Testis (tissue), 3 donors: ENCODE data around the gene LCOR. TPM values are rescaled to one million over a fixed set of nuclear protein-coding genes. Genes with fewer than 3 reads are reported as not detected.

ENCODE experiments used
- DNase-seq: peaks from one replicate; pipeline ENCODE4 v3.0.0-alpha.2; 2019
- H3K27ac ChIP-seq, 2 donors: fragments of 200-600 bp; sonication (generic); one replicate each; pipeline ENCODE4 v1.5.1; 2019
- H3K27me3 ChIP-seq: fragments of 200-600 bp; sonication (generic); one replicate; pipeline ENCODE4 v1.5.1; 2019
- H3K36me3 ChIP-seq: fragments of 200-600 bp; sonication (generic); one replicate; pipeline ENCODE4 v1.5.1; 2017; ENCODE audit warnings: low read depth; ENCODE audit errors: missing control alignments
- H3K4me1 ChIP-seq: fragments of 200-600 bp; sonication (generic); one replicate; pipeline ENCODE4 v1.5.1; 2019
- H3K4me3 ChIP-seq, 2 donors: fragments of 200-600 bp; sonication (generic); one replicate each; pipeline ENCODE4 v1.5.1; 2017 to 2019
- H3K9me3 ChIP-seq: fragments of 200-600 bp; sonication (generic); one replicate; pipeline ENCODE4 v1.5.1; 2017
- POLR2A ChIP-seq: fragments of 450-650 bp; IDR thresholded peaks from one replicate; pipeline ENCODE4 v1.6.1; 2017; ENCODE audit warnings: antibody characterized with exemption, mild to moderate bottlenecking, moderate library complexity
- WGBS, 2 donors: methylation state at CpG; one replicate each; pipeline ENCODE4 v1.1.5; 2018; 5-methylcytosine and 5-hydroxymethylcytosine counted together
- intact Hi-C: fragments of 100-400 bp; cut with DNase I; formaldehyde crosslinking; loops from one replicate; pipeline ENCODE4 v1.15.1; 2023; ENCODE audit warnings: low total_unique reads
- polyA plus RNA-seq: library from polyadenylated mRNA; stranded (reverse); fragments of 350-450 nt; fragmentation: Illumina TruSeq; extraction: RNeasy Lipid Tissue Mini Kit (QIAGEN cat#74804); gene quantifications from one replicate; pipeline ENCODE4 v1.2.3, GENCODE V29; 2014; ENCODE audit warnings: low read depth, low replicate concordance; ENCODE audit not compliant: insufficient read depth
- total RNA-seq, 2 donors: library from RNA; depleted of rRNA; stranded (reverse); fragments of >200 nt; gene quantifications; one replicate each; pipeline ENCODE4 v1.2.3, GENCODE V29; 2016
- TF ChIP-seq, protein P1 (sequence below), 3 experiments: fragments of 450-650 bp in 2 of 3; fragments of 200-600 bp in 1 of 3; sonication (generic) in 1 of 3; IDR thresholded peaks; one replicate each; pipeline ENCODE4 v1.5.1; 2016 to 2019; ENCODE audit warnings: antibody characterized with exemption in 3 of 3, mild to moderate bottlenecking in 2 of 3, moderate library complexity in 1 of 3

Gene LCOR
- total and polyA plus RNA-seq, 3 donors from 2014 or later, result 11.6 to 68.3 (median 40.0) TPM

DNA sequence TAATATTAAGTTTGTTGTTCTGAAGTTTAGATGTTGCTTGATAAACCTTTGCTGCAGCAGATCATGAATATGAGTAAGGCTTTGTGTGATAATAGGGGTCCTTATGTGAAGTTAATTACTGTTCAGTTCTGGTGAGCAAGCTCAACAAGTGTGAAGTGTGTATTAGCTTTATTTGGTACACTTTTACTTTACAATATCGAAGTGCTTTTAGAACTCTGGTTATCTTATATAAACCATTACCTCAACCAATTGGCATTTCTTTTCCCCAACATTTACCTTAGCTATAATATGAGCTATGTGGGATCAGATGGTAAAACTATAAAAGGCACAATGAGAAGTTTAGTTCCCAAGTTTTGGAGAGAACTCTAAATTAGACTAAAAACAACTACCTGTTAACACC, 127.6 kb downstream of the LCOR start:
- no peaks in the 10 kb centered on the region for H3K4me1 ChIP-seq
- no peaks in the 10 kb centered on the region for H3K9me3 ChIP-seq
- no peaks in the 10 kb centered on the region for H3K27me3 ChIP-seq
- intact Hi-C loops, result no loop called here
- DNase-seq, result no peak
- TF ChIP-seq, protein P1, sequence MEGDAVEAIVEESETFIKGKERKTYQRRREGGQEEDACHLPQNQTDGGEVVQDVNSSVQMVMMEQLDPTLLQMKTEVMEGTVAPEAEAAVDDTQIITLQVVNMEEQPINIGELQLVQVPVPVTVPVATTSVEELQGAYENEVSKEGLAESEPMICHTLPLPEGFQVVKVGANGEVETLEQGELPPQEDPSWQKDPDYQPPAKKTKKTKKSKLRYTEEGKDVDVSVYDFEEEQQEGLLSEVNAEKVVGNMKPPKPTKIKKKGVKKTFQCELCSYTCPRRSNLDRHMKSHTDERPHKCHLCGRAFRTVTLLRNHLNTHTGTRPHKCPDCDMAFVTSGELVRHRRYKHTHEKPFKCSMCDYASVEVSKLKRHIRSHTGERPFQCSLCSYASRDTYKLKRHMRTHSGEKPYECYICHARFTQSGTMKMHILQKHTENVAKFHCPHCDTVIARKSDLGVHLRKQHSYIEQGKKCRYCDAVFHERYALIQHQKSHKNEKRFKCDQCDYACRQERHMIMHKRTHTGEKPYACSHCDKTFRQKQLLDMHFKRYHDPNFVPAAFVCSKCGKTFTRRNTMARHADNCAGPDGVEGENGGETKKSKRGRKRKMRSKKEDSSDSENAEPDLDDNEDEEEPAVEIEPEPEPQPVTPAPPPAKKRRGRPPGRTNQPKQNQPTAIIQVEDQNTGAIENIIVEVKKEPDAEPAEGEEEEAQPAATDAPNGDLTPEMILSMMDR (IDR thresholded peaks at IDR 0.05), result no peak
- no peak for TF ChIP-seq POLR2A
- H3K27ac ChIP-seq, result no peak overlapping the region
- H3K36me3 ChIP-seq, result no peaks in the 10 kb centered on the region
- no peak overlapping the region for H3K4me3 ChIP-seq
- WGBS, 2 donors, result 83 to 90% methylated on average over 1 of the region's 1 CpG

DNA sequence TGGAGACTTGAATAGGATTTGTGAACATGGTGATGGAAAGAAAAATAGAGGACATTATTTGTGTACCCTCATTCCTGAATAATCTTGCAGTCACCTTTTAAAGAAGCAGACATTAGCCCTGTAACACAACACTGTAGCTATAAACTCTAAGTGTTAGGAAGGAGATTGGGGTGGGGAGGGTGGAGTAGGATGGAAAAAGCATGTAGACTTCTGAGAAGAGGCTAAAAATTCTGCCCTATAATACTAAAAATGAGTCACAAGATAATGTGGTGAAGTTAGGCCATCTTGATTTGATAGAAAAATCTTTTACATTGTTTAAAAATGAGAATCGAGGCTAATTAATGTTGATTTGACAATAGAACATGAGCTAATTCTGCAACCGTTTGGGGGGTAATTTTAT, 128.8 kb downstream of the LCOR start:
- Histone ChIP-seq H3K27ac (no peak overlapping the region), H3K27me3 (no peaks in the 10 kb centered on the region), H3K4me1 (no peaks in the 10 kb centered on the region), H3K9me3 (no peaks in the 10 kb centered on the region), H3K36me3 (no peaks in the 10 kb centered on the region), H3K4me3 (no peak overlapping the region)
- no peak for DNase-seq
- TF ChIP-seq, protein P1 (IDR thresholded peaks at IDR 0.05), result no peak
- TF ChIP-seq POLR2A, result no peak
- intact Hi-C loops, result no loop called here
- 84 to 88% methylated on average over 2 of the region's 2 CpGs for WGBS, 2 donors

DNA sequence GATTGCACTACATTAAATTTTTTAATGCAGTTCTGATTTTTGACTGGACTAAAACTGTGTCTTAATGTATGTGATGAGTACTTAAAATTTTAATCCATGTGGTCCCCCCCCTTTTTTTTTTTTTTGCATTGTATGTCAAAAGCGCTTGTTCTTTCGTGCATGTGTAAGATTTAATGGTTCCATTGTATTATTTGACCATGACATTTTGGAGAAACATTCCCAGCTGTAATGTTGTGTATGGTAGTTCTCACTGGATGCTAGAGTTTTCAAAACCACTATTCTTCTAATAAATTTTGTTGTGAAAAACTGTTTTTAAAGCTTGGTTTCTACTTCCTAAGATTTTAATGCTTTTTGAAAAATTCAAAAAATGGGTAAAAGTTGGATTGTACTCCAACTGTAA, 132.0 kb downstream of the LCOR start:
- TF ChIP-seq, protein P1 (IDR thresholded peaks at IDR 0.05), result no peak
- no peak for TF ChIP-seq POLR2A
- Histone ChIP-seq H3K36me3 (no peaks in the 10 kb centered on the region), H3K27ac (no peak overlapping the region), H3K4me3 (no peak overlapping the region), H3K4me1 (no peaks in the 10 kb centered on the region), H3K9me3 (no peaks in the 10 kb centered on the region), H3K27me3 (no peaks in the 10 kb centered on the region)
- no peak for DNase-seq
- 89 to 92% methylated on average over 2 of the region's 2 CpGs for WGBS, 2 donors
- intact Hi-C loops, result no loop called here

DNA sequence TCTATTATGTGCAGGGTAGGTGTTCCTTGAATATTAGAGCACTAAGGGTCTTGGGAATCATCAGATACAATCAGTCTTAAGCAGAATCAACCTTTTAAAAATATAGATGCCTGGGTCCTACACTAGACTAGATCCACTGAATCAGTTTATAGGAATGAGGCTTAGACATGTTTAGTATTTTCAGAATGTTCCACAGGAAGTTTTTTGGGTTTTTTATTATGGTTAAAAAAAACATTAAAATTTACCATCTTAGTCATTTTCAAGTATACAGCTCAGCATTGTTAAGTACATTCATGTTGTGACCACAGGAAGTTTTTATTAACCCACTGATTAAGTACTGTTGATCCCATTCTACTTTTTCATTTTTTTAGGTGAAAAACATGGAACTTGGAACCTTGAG, 135.7 kb downstream of the LCOR start:
- intact Hi-C loops, result no loop called here
- Histone ChIP-seq H3K9me3 (no peaks in the 10 kb centered on the region), H3K27ac (no peak overlapping the region), H3K27me3 (no peaks in the 10 kb centered on the region), H3K36me3 (no peaks in the 10 kb centered on the region), H3K4me3 (no peak overlapping the region), H3K4me1 (no peaks in the 10 kb centered on the region)
- TF ChIP-seq, protein P1 (IDR thresholded peaks at IDR 0.05), result no peak
- no peak for TF ChIP-seq POLR2A
- no peak for DNase-seq

DNA sequence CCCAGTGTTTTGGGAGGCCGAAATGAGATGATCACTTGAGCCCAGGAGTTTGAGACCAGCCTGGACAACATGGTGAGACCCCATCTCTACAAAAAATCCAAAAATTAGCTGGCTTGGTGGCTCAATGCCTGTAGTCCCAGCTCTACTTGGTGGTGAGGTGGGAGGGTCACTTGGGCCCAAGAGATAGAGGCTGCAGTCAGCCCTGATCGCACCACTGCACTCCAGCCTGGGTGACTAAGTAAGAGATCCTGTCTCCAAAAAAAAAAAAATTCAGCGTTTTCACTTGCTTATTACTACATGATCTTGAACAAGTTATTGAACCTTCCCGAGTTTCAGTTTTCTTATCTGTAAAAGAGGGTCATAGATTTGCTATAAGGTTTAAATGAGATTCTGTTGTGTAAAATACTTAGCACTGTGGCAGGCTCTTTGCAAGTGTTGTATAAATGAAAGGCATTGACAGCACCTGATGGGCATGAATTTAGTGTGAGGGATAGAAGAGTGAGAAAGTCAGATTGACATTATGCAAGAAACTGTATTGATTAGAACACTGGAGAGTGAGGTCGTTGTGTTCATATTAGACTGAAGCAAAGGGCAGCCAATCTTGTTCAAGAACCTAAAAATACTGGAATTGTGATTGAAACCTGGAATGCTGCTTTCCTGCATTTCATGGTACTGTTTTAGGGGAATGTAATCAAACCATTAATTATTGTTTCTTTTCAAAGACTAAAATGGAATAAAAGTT, 136.8 kb downstream of the LCOR start:
- DNase-seq, result no peak
- Histone ChIP-seq H3K27me3 (no peaks in the 10 kb centered on the region), H3K4me3 (no peak overlapping the region), H3K9me3 (no peaks in the 10 kb centered on the region), H3K4me1 (no peaks in the 10 kb centered on the region), H3K36me3 (no peaks in the 10 kb centered on the region), H3K27ac (no peak overlapping the region)
- TF ChIP-seq, protein P1 (IDR thresholded peaks at IDR 0.05), result no peak
- TF ChIP-seq POLR2A, result no peak
- WGBS, 2 donors, result 81 to 90% methylated on average over 5 of the region's 5 CpGs
- intact Hi-C loops, result no loop called here
